BE2C (cell line): ENCODE measurements around the gene MAGI2. TPM values are rescaled to one million over a fixed set of nuclear protein-coding genes. Genes with fewer than 3 reads are reported as not detected.
A peak's percentile ranks its signal among the peaks of the same experiment; 100 is the strongest.

Experiments
- DNase-seq: peaks from one replicate; pipeline ENCODE4 v3.0.0-alpha.2; 2020
- H3K27me3 ChIP-seq: fragments of 250-450 bp; sonication (Bioruptor Pico); 2 replicates; pipeline ENCODE4 v1.5.1; 2020; ENCODE audit warnings: mild to moderate bottlenecking
- H3K36me3 ChIP-seq: fragments of 250-450 bp; sonication (Bioruptor Pico); 2 replicates; pipeline ENCODE4 v1.5.1; 2020; ENCODE audit warnings: mild to moderate bottlenecking
- H3K4me1 ChIP-seq: fragments of 250-450 bp; sonication (Bioruptor Pico); 2 replicates; pipeline ENCODE4 v1.5.1; 2020
- H3K4me3 ChIP-seq: 2 replicates; pipeline ENCODE4 v1.5.1; 2011; ENCODE audit warnings: low read depth, low read length
- H3K9me3 ChIP-seq: fragments of 250-450 bp; sonication (Bioruptor Pico); 2 replicates; pipeline ENCODE4 v1.5.1; 2020
- polyA plus RNA-seq: library from polyadenylated mRNA; unstranded; fragments of >200 nt; gene quantifications from one replicate; pipeline ENCODE4 v1.2.1, GENCODE V29; 2012; ENCODE audit warnings: low read depth, missing spikeins; ENCODE audit not compliant: insufficient read length, insufficient read depth
- TF ChIP-seq, protein P1 (sequence below): IDR thresholded peaks from 2 replicates; pipeline ENCODE4 v1.5.1; 2012; ENCODE audit warnings: mild to moderate bottlenecking, low read depth, low read length

Gene MAGI2
- polyA plus RNA-seq, result 5.4 TPM

- DNase-seq, result peak; percentile 76
- H3K4me3 ChIP-seq, result peak within 1 kb of the TSS; percentile 91
- no peaks in the 10 kb centered on the region for H3K4me1 ChIP-seq
- no peaks in the 10 kb centered on the region for H3K9me3 ChIP-seq
- no peaks in the 10 kb centered on the region for H3K27me3 ChIP-seq
- TF ChIP-seq, protein P1, sequence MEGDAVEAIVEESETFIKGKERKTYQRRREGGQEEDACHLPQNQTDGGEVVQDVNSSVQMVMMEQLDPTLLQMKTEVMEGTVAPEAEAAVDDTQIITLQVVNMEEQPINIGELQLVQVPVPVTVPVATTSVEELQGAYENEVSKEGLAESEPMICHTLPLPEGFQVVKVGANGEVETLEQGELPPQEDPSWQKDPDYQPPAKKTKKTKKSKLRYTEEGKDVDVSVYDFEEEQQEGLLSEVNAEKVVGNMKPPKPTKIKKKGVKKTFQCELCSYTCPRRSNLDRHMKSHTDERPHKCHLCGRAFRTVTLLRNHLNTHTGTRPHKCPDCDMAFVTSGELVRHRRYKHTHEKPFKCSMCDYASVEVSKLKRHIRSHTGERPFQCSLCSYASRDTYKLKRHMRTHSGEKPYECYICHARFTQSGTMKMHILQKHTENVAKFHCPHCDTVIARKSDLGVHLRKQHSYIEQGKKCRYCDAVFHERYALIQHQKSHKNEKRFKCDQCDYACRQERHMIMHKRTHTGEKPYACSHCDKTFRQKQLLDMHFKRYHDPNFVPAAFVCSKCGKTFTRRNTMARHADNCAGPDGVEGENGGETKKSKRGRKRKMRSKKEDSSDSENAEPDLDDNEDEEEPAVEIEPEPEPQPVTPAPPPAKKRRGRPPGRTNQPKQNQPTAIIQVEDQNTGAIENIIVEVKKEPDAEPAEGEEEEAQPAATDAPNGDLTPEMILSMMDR, result no peak
- no peaks in the 10 kb centered on the region for H3K36me3 ChIP-seq
Observed at GRCh38 chr7:79453558-79454360, at the start of gene MAGI2. Gene MAGI2 (minus strand): TSS chr7:79453667. CDS start chr7:79453320, 347 bp downstream.

- Histone ChIP-seq H3K36me3 (no peaks in the 10 kb centered on the region), H3K27me3 (no peaks in the 10 kb centered on the region), H3K4me1 (no peaks in the 10 kb centered on the region), H3K9me3 (no peaks in the 10 kb centered on the region), H3K4me3 (no peak overlapping the region)
- DNase-seq, result no peak
- TF ChIP-seq, protein P1, result peak; percentile 28
Observed at GRCh38 chr7:79502151-79502550, 48.7 kb upstream of the MAGI2 start.

DNA sequence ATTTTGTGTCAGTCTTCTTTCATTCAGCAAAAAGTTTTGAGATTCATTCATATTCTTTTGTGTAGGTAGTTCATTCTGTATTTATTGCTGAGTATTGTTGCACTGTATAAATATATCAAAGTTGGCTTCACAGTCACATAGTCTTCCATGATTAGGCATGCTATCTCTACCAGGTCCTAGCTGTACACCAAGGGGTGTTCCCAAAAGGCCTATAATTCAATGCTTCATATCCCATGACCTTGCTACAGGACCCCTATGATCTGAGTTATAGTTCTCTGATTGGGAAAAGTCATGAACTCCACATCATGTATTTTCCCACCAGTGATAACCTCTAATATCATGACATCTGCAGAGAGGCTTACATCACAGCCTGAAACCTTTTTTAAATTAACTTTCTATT lies 47.3 kb upstream of the MAGI2 start:
- H3K36me3 ChIP-seq, result no peaks in the 10 kb centered on the region
- no peaks in the 10 kb centered on the region for H3K4me1 ChIP-seq
- H3K4me3 ChIP-seq, result no peak overlapping the region
- H3K9me3 ChIP-seq, result no peaks in the 10 kb centered on the region
- no peak for DNase-seq
- TF ChIP-seq, protein P1, result no peak
- no peaks in the 10 kb centered on the region for H3K27me3 ChIP-seq

- TF ChIP-seq, protein P1, result no peak
- Histone ChIP-seq H3K36me3 (no peaks in the 10 kb centered on the region), H3K27me3 (no peaks in the 10 kb centered on the region), H3K9me3 (no peaks in the 10 kb centered on the region), H3K4me1 (no peaks in the 10 kb centered on the region), H3K4me3 (no peak overlapping the region)
- DNase-seq, result no peak
Observed at GRCh38 chr7:79497728-79498127, 44.3 kb upstream of the MAGI2 start.

DNA sequence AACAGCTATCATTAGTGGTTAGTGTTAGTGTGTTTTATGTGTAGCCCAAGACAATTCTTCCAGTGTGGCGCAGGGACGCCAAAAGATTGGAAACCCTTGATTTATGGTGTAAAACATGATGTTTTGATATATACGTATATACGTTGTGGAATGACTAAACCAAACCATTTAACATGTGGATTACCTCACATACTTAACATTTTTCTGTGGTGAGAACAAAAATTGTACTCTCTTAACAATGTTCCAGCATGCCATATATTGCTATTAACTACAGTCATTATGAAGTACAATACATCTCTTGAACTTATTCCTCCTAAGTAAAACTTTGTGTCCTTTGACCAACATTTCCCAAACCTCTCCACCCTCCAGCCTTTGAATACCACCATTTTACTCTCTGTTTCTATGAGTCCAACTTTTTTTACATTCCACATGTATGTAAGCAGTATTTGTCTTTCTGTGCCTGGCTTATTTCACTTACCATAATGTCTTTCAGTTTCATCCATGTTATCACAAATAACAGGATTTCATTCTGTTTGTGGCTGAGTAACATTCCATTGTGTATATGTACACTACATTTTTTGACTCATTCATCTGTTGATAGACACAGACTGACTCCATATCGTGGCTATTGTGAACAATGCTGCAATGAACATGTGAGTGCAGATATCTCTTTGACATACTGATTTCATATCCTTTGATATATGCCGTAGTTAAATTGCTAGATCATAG lies 42.2 kb upstream of the MAGI2 start:
- no peaks in the 10 kb centered on the region for H3K9me3 ChIP-seq
- H3K27me3 ChIP-seq, result no peaks in the 10 kb centered on the region
- no peak overlapping the region for H3K4me3 ChIP-seq
- no peaks in the 10 kb centered on the region for H3K36me3 ChIP-seq
- no peak for DNase-seq
- no peaks in the 10 kb centered on the region for H3K4me1 ChIP-seq
- TF ChIP-seq, protein P1, result no peak

GRCh38 chr7:79494046-79494445 lies 40.6 kb upstream of the MAGI2 start:
- TF ChIP-seq, protein P1, result no peak
- H3K4me1 ChIP-seq, result peaks cover 2% of the 10 kb centered on the region; the same call in 1 of the 2 replicates
- no peak overlapping the region for H3K4me3 ChIP-seq
- H3K27me3 ChIP-seq, result no peaks in the 10 kb centered on the region
- H3K36me3 ChIP-seq, result no peaks in the 10 kb centered on the region
- DNase-seq, result no peak
- H3K9me3 ChIP-seq, result no peaks in the 10 kb centered on the region
